ENCODE data around the gene CMTR1.

Gene CMTR1

DNA sequence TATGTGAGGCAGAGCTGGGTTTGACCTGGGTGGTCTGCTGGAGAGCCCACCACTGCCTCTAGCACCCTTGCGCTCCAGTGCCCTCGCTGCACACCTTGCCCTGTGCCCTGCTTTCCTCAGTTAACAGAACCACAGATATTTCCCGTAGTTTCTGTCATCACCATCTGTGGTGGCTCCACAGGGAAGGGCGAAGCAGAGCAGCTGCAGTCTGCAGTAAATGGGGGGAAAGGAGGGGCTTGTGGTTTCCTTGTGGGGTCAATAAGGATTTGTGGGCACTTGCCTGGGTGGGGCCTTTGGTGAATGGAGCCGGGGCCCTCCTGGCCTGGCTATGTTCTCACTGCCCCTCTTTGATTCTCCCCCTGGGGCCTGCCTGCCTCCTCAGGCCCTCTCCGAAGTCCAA lies 87.9 kb downstream of the CMTR1 start:
- no peak for TF ChIP-seq SUZ12 (IDR thresholded peaks at IDR 0.05; ENCODE audit: extremely low read depth, insufficient read depth, insufficient read length)
- TF ChIP-seq ZNF274 (IDR thresholded peaks at IDR 0.05; ENCODE audit: low read depth, low read length): no peak
- no peak for TF ChIP-seq YY1 (IDR thresholded peaks at IDR 0.05; ENCODE audit: insufficient read depth, insufficient read length)
- H3K9ac ChIP-seq (ENCODE audit: insufficient read length, low read depth): no peak overlapping the region
- no peak for DNase-seq (ENCODE audit: low read depth, low spot score)
- no peaks in the 10 kb centered on the region for H3K36me3 ChIP-seq (ENCODE audit: insufficient read depth, insufficient read length, low read length)
- peaks cover 6% of the 10 kb centered on the region; the same call in 1 of the 2 replicates for H3K9me3 ChIP-seq (ENCODE audit: insufficient read depth, low read length)
- H3K4me3 ChIP-seq (ENCODE audit: insufficient read length, low read depth): no peak overlapping the region
- no peaks in the 10 kb centered on the region for H3K27me3 ChIP-seq (ENCODE audit: insufficient read depth, insufficient read length)
- peaks cover 11% of the 10 kb centered on the region for H3K4me1 ChIP-seq (ENCODE audit: insufficient read depth, insufficient read length)

DNA sequence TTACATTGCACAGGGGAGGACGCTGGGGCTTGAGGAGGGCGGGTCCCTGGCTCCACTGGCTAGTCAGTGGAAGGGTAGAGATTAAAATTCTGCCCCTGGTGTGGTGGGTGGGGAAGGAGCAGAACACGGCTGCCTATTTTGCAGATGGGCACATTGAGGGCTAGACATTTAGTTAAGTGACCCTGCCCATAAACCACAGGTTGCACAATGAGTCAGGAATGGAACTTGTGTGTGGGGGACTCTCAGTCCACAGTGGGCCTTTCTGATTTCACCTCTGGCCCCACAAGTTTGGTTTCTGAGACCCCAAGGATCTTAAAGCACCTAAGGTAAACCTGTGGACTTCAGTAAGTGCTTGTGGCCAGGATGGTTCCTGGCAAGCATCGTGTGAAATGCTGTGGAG lies 88.7 kb downstream of the CMTR1 start:
- Histone ChIP-seq H3K4me1 (ENCODE audit: insufficient read depth, insufficient read length) (peaks cover 4% of the 10 kb centered on the region), H3K9me3 (ENCODE audit: insufficient read depth, low read length) (peaks cover 6% of the 10 kb centered on the region; the same call in 1 of the 2 replicates), H3K36me3 (ENCODE audit: insufficient read depth, insufficient read length, low read length) (no peaks in the 10 kb centered on the region), H3K9ac (ENCODE audit: insufficient read length, low read depth) (no peak overlapping the region), H3K27me3 (ENCODE audit: insufficient read depth, insufficient read length) (no peaks in the 10 kb centered on the region), H3K4me3 (ENCODE audit: insufficient read length, low read depth) (no peak overlapping the region)
- no peak for DNase-seq (ENCODE audit: low read depth, low spot score)
- no peak for TF ChIP-seq YY1 (IDR thresholded peaks at IDR 0.05; ENCODE audit: insufficient read depth, insufficient read length)
- TF ChIP-seq ZNF274 (IDR thresholded peaks at IDR 0.05; ENCODE audit: low read depth, low read length): no peak
- no peak for TF ChIP-seq SUZ12 (IDR thresholded peaks at IDR 0.05; ENCODE audit: extremely low read depth, insufficient read depth, insufficient read length)

DNA sequence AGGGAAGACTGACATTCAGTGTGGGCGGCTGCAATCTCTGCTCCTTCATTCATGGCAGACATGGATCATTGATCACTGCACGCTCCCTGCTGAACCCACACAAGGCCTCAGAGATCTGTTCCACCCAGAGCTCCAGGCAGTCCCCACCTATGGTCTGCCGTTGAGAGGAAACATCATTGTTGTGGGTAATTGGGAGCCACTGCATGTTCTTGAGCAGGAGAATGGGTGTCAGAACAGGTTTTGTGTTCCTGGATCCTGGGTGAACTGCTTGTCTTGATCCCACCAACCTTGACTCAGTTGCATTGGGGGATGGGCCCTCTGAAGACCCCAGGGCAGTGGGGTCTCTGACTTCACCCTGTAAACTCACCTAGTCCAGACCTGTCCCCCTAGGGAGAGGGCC lies 89.8 kb downstream of the CMTR1 start:
- Histone ChIP-seq H3K9me3 (ENCODE audit: insufficient read depth, low read length) (peaks cover 6% of the 10 kb centered on the region; the same call in 1 of the 2 replicates), H3K4me3 (ENCODE audit: insufficient read length, low read depth) (no peak overlapping the region), H3K4me1 (ENCODE audit: insufficient read depth, insufficient read length) (no peaks in the 10 kb centered on the region), H3K27me3 (ENCODE audit: insufficient read depth, insufficient read length) (no peaks in the 10 kb centered on the region), H3K9ac (ENCODE audit: insufficient read length, low read depth) (no peak overlapping the region), H3K36me3 (ENCODE audit: insufficient read depth, insufficient read length, low read length) (no peaks in the 10 kb centered on the region)
- TF ChIP-seq SUZ12 (IDR thresholded peaks at IDR 0.05; ENCODE audit: extremely low read depth, insufficient read depth, insufficient read length): no peak
- no peak for TF ChIP-seq ZNF274 (IDR thresholded peaks at IDR 0.05; ENCODE audit: low read depth, low read length)
- TF ChIP-seq YY1 (IDR thresholded peaks at IDR 0.05; ENCODE audit: insufficient read depth, insufficient read length): no peak
- DNase-seq (ENCODE audit: low read depth, low spot score): no peak

DNA sequence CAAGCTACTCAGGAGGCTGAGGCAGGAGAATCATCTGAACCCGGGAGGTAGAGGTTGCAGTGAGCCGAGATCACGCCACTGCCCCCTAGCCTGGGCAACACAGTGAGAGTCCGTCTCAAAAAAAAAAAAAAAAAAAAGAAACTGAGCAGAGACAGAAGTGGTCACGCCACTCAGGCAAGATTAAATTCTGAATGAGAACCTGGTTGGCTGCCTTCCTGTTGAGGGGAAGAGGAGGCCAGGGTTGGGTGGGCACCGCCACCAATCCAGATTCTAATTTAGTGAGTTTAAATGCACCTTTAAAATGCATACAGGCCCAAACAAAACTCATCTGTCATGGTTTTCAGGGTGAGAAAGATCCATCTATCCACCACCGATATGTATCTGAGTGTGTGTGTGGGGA lies 90.4 kb downstream of the CMTR1 start:
- peaks cover 6% of the 10 kb centered on the region; the same call in 1 of the 2 replicates for H3K9me3 ChIP-seq (ENCODE audit: insufficient read depth, low read length)
- H3K4me3 ChIP-seq (ENCODE audit: insufficient read length, low read depth): no peak overlapping the region
- H3K36me3 ChIP-seq (ENCODE audit: insufficient read depth, insufficient read length, low read length): no peaks in the 10 kb centered on the region
- H3K9ac ChIP-seq (ENCODE audit: insufficient read length, low read depth): no peak overlapping the region
- H3K27me3 ChIP-seq (ENCODE audit: insufficient read depth, insufficient read length): no peaks in the 10 kb centered on the region
- no peak for DNase-seq (ENCODE audit: low read depth, low spot score)
- H3K4me1 ChIP-seq (ENCODE audit: insufficient read depth, insufficient read length): no peaks in the 10 kb centered on the region
- no peak for TF ChIP-seq YY1 (IDR thresholded peaks at IDR 0.05; ENCODE audit: insufficient read depth, insufficient read length)
- TF ChIP-seq ZNF274 (IDR thresholded peaks at IDR 0.05; ENCODE audit: low read depth, low read length): no peak
- TF ChIP-seq SUZ12 (IDR thresholded peaks at IDR 0.05; ENCODE audit: extremely low read depth, insufficient read depth, insufficient read length): no peak

DNA sequence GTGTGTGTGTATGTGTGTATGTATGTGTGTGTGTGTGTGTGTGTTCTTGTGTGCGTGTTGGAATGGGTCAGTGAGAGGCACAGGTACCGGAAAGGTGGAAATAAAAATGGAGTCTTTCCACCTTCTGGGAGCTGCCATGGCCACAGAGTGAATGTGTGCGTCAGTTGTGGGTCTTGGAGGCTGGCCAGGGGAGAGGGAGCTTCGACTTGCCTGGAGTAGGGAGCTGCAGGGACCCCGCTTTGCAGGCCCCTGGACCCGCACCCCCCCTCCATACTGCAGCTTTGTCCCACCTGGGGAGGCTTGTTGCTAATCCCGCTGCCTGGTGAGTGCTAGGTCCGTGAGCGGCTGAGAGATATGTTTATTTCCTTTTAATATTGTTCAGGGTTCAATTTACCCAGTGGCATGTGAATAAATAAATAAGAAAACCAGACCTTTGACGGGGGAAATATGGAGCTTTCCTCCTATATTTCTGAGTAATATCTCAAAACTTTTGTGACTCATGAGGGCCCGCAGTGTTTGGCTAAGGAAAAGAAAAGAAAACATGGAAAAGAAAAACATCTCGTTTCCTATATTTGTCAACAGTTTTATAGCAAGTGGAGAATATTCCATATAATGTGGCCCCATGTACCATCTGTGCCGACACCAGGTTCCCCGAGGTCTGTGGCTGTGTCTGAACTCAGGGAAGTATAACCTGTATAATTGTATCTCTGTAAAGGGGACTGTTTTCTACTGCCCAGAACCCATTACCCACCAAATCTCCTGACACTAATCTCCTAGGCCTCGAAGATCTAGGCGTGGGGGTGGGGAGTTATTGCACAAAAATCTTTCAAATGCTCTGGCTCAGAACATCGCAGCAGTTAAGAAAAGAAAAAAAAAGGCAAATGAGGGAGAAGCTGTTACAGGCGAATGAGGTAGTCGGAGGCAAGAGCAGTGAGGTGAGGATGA lies 91.3 kb downstream of the CMTR1 start:
- Histone ChIP-seq H3K9me3 (ENCODE audit: insufficient read depth, low read length) (peaks cover 3% of the 10 kb centered on the region; the same call in 1 of the 2 replicates), H3K4me3 (ENCODE audit: insufficient read length, low read depth) (no peak overlapping the region), H3K4me1 (ENCODE audit: insufficient read depth, insufficient read length) (no peaks in the 10 kb centered on the region), H3K36me3 (ENCODE audit: insufficient read depth, insufficient read length, low read length) (no peaks in the 10 kb centered on the region), H3K27me3 (ENCODE audit: insufficient read depth, insufficient read length) (no peaks in the 10 kb centered on the region), H3K9ac (ENCODE audit: insufficient read length, low read depth) (no peak overlapping the region)
- no peak for TF ChIP-seq SUZ12 (IDR thresholded peaks at IDR 0.05; ENCODE audit: extremely low read depth, insufficient read depth, insufficient read length)
- TF ChIP-seq YY1 (IDR thresholded peaks at IDR 0.05; ENCODE audit: insufficient read depth, insufficient read length): no peak
- no peak for TF ChIP-seq ZNF274 (IDR thresholded peaks at IDR 0.05; ENCODE audit: low read depth, low read length)
- no peak for DNase-seq (ENCODE audit: low read depth, low spot score)

DNA sequence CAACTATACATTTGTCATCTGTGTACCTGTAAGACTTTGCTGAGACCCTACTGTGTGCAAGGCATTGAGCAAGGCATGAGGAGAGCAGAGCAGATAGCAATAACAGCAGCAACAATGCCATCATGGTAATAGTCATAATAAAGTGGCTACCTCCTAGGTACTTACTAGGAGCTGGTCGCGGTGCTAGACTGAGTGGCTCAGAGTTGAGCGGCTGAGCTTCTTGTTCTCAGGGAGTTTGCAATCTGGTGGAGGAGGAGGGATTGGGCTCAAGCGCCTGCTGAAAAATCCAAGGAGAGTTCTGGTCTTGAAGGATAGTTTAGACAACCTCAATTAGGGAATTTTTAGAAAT lies 91.9 kb downstream of the CMTR1 start:
- H3K9ac ChIP-seq (ENCODE audit: insufficient read length, low read depth): no peak overlapping the region
- H3K4me1 ChIP-seq (ENCODE audit: insufficient read depth, insufficient read length): no peaks in the 10 kb centered on the region
- no peaks in the 10 kb centered on the region for H3K27me3 ChIP-seq (ENCODE audit: insufficient read depth, insufficient read length)
- H3K4me3 ChIP-seq (ENCODE audit: insufficient read length, low read depth): no peak overlapping the region
- TF ChIP-seq SUZ12 (IDR thresholded peaks at IDR 0.05; ENCODE audit: extremely low read depth, insufficient read depth, insufficient read length): no peak
- no peak for TF ChIP-seq YY1 (IDR thresholded peaks at IDR 0.05; ENCODE audit: insufficient read depth, insufficient read length)
- TF ChIP-seq ZNF274 (IDR thresholded peaks at IDR 0.05; ENCODE audit: low read depth, low read length): no peak
- H3K36me3 ChIP-seq (ENCODE audit: insufficient read depth, insufficient read length, low read length): no peaks in the 10 kb centered on the region
- H3K9me3 ChIP-seq (ENCODE audit: insufficient read depth, low read length): no peaks in the 10 kb centered on the region
- no peak for DNase-seq (ENCODE audit: low read depth, low spot score)

Measured in NT2/D1 (cell line).